ENCODE results near the gene FAM221B.

- TF ChIP-seq POLR2AphosphoS5 (IDR thresholded peaks at IDR 0.05) (no peak), CTCF (IDR thresholded peaks at IDR 0.05) (no peak), POLR2A (IDR thresholded peaks at IDR 0.05) (no peak)
Measured at GRCh38 chr9:35769763-35770162, 58.8 kb downstream of the FAM221B start.

Measured in sigmoid colon (tissue), 4 donors.